Upper lobe of right lung (tissue), 1 donor: ENCODE measurements around the gene IQCH. TPM values are rescaled to one million over a fixed set of nuclear protein-coding genes. Genes with fewer than 3 reads are reported as not detected.

Source experiments
- ATAC-seq: fragments of 200-7000 bp; cut with Tn5 transposase; one replicate; pipeline ENCODE4 v1.9.1; 2020; ENCODE audit warnings: mild to moderate bottlenecking, moderate library complexity
- DNase-seq: peaks from one replicate; pipeline ENCODE4 v3.0.0-alpha.2; 2020
- H3K27ac ChIP-seq: fragments of 200-600 bp; one replicate; pipeline ENCODE4 v1.8.0; 2022
- H3K27me3 ChIP-seq: fragments of 200-600 bp; one replicate; pipeline ENCODE4 v1.8.0; 2022; ENCODE audit warnings: mild to moderate bottlenecking
- H3K36me3 ChIP-seq: fragments of 200-600 bp; one replicate; pipeline ENCODE4 v1.8.0; 2022
- H3K4me1 ChIP-seq: fragments of 200-600 bp; one replicate; pipeline ENCODE4 v1.8.0; 2022
- H3K4me3 ChIP-seq: fragments of 200-600 bp; one replicate; pipeline ENCODE4 v1.8.0; 2022; ENCODE audit warnings: mild to moderate bottlenecking
- H3K9me3 ChIP-seq: fragments of 200-600 bp; one replicate; pipeline ENCODE4 v1.8.0; 2022
- intact Hi-C: fragments of 100-400 bp; cut with DNase I; formaldehyde crosslinking; loops from one replicate; pipeline ENCODE4 v1.11.0; 2022
- total RNA-seq: library from RNA; stranded (reverse); fragmentation: NEBNext Ultra II Directional; extraction: Animal tissue kit (Norgen Biotek cat#: 25700); gene quantifications from one replicate; pipeline ENCODE4 v1.2.1, GENCODE V29; 2021
- TF ChIP-seq, protein P1 (sequence below): fragments of 200-600 bp; IDR thresholded peaks from one replicate; pipeline ENCODE4 v1.8.0; 2022; ENCODE audit warnings: antibody characterized with exemption
- donor health status: DM: no; HTN: yes; CAD: no; lungs with severe emphysema.

The IQCH gene
- total RNA-seq, 1 donor from 2014 or later, result 0.93 TPM

DNA sequence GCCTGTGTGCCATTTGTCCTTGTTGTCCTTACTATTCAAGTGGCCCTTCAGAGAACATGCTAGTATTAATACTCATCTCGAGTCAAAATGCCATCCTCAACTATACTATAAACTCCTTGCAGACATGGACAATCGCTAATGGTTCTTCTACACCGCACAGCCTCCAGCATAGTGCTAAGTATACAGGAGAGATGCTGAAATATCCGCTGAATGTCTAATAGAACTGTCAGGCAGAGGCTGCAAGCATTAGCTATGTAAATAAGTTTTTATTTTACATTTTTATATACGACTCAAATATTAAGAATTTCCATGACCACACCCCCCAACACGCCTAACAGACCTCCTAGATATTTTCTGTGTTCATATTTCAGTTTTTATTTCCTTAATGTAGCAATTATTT is 39.5 kb upstream of the IQCH start:
- no peak overlapping the region for H3K27ac ChIP-seq
- H3K9me3 ChIP-seq, result no peaks in the 10 kb centered on the region
- intact Hi-C loops, result no loop called here
- H3K27me3 ChIP-seq, result no peaks in the 10 kb centered on the region
- ATAC-seq, result no peak
- H3K36me3 ChIP-seq, result peaks cover 7% of the 10 kb centered on the region
- no peaks in the 10 kb centered on the region for H3K4me1 ChIP-seq
- no peak for DNase-seq
- TF ChIP-seq, protein P1, sequence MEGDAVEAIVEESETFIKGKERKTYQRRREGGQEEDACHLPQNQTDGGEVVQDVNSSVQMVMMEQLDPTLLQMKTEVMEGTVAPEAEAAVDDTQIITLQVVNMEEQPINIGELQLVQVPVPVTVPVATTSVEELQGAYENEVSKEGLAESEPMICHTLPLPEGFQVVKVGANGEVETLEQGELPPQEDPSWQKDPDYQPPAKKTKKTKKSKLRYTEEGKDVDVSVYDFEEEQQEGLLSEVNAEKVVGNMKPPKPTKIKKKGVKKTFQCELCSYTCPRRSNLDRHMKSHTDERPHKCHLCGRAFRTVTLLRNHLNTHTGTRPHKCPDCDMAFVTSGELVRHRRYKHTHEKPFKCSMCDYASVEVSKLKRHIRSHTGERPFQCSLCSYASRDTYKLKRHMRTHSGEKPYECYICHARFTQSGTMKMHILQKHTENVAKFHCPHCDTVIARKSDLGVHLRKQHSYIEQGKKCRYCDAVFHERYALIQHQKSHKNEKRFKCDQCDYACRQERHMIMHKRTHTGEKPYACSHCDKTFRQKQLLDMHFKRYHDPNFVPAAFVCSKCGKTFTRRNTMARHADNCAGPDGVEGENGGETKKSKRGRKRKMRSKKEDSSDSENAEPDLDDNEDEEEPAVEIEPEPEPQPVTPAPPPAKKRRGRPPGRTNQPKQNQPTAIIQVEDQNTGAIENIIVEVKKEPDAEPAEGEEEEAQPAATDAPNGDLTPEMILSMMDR, result no peak
- H3K4me3 ChIP-seq, result no peak overlapping the region

- ATAC-seq (no peak), DNase-seq (no peak)
- Histone ChIP-seq H3K36me3 (peaks cover 7% of the 10 kb centered on the region), H3K9me3 (no peaks in the 10 kb centered on the region), H3K27ac (no peak overlapping the region), H3K4me1 (no peaks in the 10 kb centered on the region), H3K27me3 (no peaks in the 10 kb centered on the region), H3K4me3 (no peak overlapping the region)
- TF ChIP-seq, protein P1, result no peak
- intact Hi-C loops, result no loop called here
Observed at GRCh38 chr15:67216859-67217258, 37.7 kb upstream of the IQCH start.

DNA sequence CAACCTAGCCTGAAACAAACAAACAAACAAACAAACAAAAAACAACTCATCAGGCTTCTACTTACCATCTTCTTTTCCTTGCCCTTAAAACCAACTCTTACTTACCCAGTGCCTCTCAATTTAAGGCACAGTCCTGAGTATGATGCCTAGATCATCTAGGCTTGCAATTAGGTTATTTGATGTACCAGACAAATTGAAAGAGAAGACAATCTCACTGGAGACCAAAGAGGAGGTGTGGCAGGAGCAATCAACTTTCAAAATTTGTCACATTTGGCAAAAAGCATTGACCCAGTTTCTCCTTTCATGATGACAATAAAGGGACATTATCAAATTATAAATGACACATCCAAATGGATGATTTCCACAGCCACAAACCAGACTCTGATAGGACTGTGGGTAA is 36.2 kb upstream of the IQCH start:
- DNase-seq, result no peak
- no peak overlapping the region for H3K4me3 ChIP-seq
- no peaks in the 10 kb centered on the region for H3K9me3 ChIP-seq
- no peak overlapping the region for H3K27ac ChIP-seq
- TF ChIP-seq, protein P1, result no peak
- H3K4me1 ChIP-seq, result no peaks in the 10 kb centered on the region
- ATAC-seq, result no peak
- peaks cover 7% of the 10 kb centered on the region for H3K36me3 ChIP-seq
- no peaks in the 10 kb centered on the region for H3K27me3 ChIP-seq
- intact Hi-C loops, result no loop called here

- Histone ChIP-seq H3K27ac (no peak overlapping the region), H3K27me3 (no peaks in the 10 kb centered on the region), H3K36me3 (peaks cover 7% of the 10 kb centered on the region), H3K4me3 (no peak overlapping the region), H3K9me3 (no peaks in the 10 kb centered on the region), H3K4me1 (no peaks in the 10 kb centered on the region)
- no peak for DNase-seq
- intact Hi-C loops, result no loop called here
- no peak for ATAC-seq
- TF ChIP-seq, protein P1, result no peak
Observed at GRCh38 chr15:67219288-67219687, 35.3 kb upstream of the IQCH start.

- intact Hi-C loops, result no loop called here
- Histone ChIP-seq H3K4me1 (no peaks in the 10 kb centered on the region), H3K4me3 (no peak overlapping the region), H3K36me3 (peaks cover 6% of the 10 kb centered on the region), H3K27me3 (no peaks in the 10 kb centered on the region), H3K27ac (no peak overlapping the region), H3K9me3 (no peaks in the 10 kb centered on the region)
- ATAC-seq (no peak), DNase-seq (no peak)
- TF ChIP-seq, protein P1, result no peak
Observed at GRCh38 chr15:67224889-67225288, 29.7 kb upstream of the IQCH start.

GRCh38 chr15:67225336-67225735 is 29.2 kb upstream of the IQCH start:
- H3K36me3 ChIP-seq, result peaks cover 10% of the 10 kb centered on the region
- H3K4me1 ChIP-seq, result no peaks in the 10 kb centered on the region
- no peak for ATAC-seq
- no peak for DNase-seq
- intact Hi-C loops, result no loop called here
- TF ChIP-seq, protein P1, result no peak
- no peak overlapping the region for H3K4me3 ChIP-seq
- H3K9me3 ChIP-seq, result no peaks in the 10 kb centered on the region
- H3K27me3 ChIP-seq, result no peaks in the 10 kb centered on the region
- no peak overlapping the region for H3K27ac ChIP-seq
